ENCODE data around the gene SHC3.

The SHC3 gene

GRCh38 chr9:88973281-88974045 lies 205.2 kb downstream of the SHC3 start:
- DNase-seq (ENCODE audit: low read depth, low spot score), result no peak
- no peak overlapping the region for H3K27ac ChIP-seq

- no peak overlapping the region for H3K27ac ChIP-seq
- no peak for DNase-seq (ENCODE audit: low read depth, low spot score)
Observed at GRCh38 chr9:88972401-88972800, 206.2 kb downstream of the SHC3 start.

- DNase-seq (ENCODE audit: low read depth, low spot score), result no peak
- no peak overlapping the region for H3K27ac ChIP-seq
Observed at GRCh38 chr9:88971131-88971960, 207.3 kb downstream of the SHC3 start.

GRCh38 chr9:88969646-88970373 lies 208.8 kb downstream of the SHC3 start:
- no peak overlapping the region for H3K27ac ChIP-seq
- no peak for DNase-seq (ENCODE audit: low read depth, low spot score)

GRCh38 chr9:88968799-88969198 lies 209.8 kb downstream of the SHC3 start:
- DNase-seq (ENCODE audit: low read depth, low spot score), result no peak
- H3K27ac ChIP-seq, result no peak overlapping the region

- DNase-seq (ENCODE audit: low read depth, low spot score), result no peak
Observed at GRCh38 chr9:88966894-88967676, 211.5 kb downstream of the SHC3 start.

GRCh38 chr9:88965473-88965872 lies 213.1 kb downstream of the SHC3 start:
- H3K27ac ChIP-seq, result no peak overlapping the region

More at GRCh38 chr9:88966894-88967676, 211.5 kb downstream of the SHC3 start:
- H3K27ac ChIP-seq, result no peak overlapping the region

GRCh38 chr9:88960632-88961031 lies 218.0 kb downstream of the SHC3 start:
- no peak for DNase-seq (ENCODE audit: low read depth, low spot score)
- H3K27ac ChIP-seq, result no peak overlapping the region

More at GRCh38 chr9:88965473-88965872, 213.1 kb downstream of the SHC3 start:
- no peak for DNase-seq (ENCODE audit: low read depth, low spot score)

GRCh38 chr9:88959727-88960469 lies 218.7 kb downstream of the SHC3 start:
- no peak for DNase-seq (ENCODE audit: low read depth, low spot score)
- H3K27ac ChIP-seq, result no peak overlapping the region

- no peak for DNase-seq (ENCODE audit: low read depth, low spot score)
- no peak overlapping the region for H3K27ac ChIP-seq
Observed at GRCh38 chr9:88957526-88957925, 221.1 kb downstream of the SHC3 start.
